ENCODE measurements around the gene PPIL4.
"Not testable (repeated sequence)": the region's sequence is repeated elsewhere in the genome, so short reads cannot be mapped to it uniquely, and the experiment has no call there.

PPIL4 gene

DNA sequence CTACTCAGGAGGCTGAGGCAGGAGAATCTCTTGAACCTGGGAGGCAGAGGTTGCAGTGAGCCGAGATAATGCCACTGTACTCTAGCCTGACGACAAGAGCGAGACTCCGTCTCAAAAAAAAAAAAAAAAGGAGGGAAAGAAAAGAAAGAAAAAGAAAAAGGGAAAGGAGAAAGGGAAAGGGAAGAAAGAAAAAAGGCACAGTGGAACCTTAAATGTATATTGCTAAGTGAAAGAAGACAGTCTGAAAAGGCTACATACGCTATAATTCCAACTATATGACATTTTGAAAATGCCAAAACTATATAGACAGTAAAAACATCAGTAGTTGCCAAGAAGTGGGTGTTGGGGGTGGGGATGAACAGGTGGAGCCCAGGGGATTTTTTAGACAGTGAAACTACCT lies 16.2 kb downstream of the PPIL4 start:
- DNase-seq (ENCODE audit: low spot score): no peak

DNA sequence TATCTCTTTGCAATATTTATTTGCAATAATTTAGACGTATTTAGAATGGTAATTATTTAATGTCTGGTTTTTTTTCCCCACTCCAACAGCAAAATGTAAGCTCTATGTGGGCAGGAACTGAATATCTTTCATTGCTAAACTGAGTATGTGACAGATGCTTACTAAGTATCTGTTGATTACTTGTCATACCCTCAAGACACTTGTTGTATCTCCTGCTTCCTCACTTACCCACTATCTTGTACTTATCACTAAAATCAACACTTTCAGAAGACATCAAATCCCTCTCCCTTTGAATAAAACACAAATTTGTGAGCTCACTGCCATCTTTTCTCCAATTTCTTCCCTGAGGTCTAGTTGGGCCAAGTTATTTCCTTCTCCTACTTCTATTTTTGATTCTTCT lies 30.3 kb downstream of the PPIL4 start:
- DNase-seq (ENCODE audit: low spot score): no peak

DNA sequence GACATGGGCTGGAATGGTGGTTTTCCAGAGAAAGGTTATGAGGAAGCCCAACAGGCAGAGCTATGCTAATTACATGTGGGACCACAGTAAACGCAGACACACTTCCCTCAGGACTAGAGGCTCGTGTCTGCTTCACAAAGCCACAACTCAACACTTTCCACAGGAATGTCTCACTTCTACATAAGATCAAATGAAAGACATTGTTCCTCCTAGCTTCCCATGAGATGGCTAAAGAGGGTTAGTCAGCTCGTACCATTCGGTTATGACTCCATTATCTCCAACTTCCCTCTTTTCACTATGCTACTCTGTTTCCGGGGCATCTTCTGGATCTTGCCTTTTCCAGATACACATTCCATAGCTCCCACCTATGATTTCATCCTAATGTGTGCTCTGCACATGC lies 31.9 kb downstream of the PPIL4 start:
- DNase-seq (ENCODE audit: low spot score): no peak

DNA sequence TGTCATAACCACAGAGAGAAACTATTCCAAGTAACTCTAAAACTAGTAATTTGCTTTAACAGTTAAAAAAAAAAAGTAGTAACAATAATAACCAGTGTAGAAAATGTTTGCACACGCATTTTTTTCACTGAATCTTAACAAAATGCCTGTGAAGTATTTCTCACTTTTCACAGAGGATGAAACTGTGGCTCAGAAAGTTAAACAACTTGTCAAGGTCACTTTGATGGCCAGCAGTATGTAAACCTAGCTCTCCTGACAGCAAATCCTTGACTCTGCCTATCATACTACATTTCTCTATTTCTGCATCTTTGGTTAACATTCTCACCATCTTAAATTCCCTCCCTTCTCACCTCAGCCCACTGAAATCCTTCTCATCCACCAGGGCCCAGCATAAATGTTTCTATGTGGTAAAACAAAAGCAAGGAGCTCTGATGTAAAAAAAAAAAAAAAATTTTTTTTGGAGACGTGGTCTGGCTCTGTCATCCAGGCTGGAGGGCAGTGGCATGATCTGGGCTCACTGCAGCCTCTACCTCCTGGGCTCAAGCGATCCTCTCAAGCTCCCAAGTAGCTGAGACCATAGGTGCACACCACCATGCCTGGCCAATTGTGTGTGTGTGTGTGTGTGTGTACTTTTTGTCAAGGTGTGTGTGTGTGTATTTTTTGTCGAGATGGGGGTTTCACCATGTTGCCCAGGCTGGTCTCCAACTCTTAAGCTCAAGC lies 34.9 kb downstream of the PPIL4 start:
- DNase-seq (ENCODE audit: low spot score): no peak

DNA sequence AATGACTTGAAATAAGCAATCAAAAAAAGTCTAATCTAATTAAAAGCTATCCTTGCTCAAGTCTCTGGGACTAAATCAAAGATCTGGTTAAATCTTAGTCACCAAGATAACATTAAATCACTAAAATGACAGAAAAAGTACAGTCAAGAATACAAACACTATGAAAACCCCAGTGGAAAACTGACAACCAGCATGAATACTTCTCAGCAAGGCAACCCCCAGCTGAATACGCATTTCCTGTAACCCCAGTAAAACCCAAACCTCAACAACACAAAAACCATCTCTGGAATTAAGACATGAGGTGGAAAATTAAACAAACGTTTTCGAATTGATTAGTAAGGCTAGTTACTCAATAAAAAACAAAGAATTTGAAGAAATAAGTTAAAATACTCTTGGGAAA lies 37.4 kb downstream of the PPIL4 start:
- DNase-seq (ENCODE audit: low spot score): peak; percentile 83

DNA sequence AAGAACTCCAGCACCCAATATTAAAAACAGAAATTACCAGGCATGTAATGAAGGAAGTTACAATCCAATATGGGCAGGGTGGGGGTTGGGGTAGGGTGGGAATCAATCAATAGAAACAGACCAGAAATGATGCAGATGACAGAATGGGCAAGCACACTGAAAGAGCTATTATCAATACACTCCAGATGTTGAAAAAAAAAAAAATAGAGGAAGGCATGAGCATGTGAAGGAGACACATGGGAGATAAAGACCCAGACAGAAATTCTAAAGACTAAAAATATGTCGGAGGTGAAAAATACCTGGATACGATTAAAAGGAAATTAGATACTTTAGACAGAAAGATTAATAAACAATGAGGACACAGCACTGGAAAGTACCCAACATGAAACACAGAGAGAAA lies 42.0 kb downstream of the PPIL4 start:
- no peak for DNase-seq (ENCODE audit: low spot score)

DNA sequence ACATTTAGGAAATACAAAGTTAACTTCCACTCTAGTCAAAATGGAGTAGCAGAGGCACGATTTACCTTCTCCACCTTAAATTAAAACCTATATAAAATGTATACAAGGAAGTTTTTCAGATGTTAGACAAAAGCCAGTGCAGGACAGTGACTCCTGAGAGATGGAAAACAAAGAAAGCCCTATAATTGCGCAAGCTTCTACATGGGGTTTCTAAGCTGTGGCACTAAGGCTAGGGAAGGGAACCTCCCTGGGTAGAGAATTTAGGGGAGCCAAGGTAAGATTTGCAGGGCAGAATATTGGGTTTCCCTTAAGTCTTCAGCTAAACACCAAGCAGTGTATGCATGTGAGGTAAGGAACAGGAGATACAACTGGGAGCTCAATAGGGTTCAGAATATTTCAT lies 42.6 kb downstream of the PPIL4 start:
- DNase-seq (ENCODE audit: low spot score): no peak

DNA sequence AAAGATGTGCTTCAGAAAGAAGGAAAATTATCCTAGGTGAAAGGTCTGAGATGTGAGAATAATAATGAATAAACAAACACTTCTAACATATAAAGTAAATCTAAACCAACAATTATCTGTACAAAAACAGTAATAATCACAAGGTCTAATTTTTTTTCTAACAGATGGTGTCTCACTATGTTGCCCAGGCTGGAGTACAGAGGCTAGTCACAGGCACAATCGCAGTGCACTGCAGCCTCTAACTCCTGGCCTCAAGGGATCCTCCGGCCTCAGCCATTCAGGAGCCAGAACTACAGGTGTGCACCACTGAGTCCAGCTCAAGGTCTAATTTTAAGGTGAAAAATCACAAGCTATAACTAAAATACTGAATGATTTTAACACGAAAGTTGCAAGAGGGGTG lies 44.1 kb downstream of the PPIL4 start:
- no peak for DNase-seq (ENCODE audit: low spot score)

DNA sequence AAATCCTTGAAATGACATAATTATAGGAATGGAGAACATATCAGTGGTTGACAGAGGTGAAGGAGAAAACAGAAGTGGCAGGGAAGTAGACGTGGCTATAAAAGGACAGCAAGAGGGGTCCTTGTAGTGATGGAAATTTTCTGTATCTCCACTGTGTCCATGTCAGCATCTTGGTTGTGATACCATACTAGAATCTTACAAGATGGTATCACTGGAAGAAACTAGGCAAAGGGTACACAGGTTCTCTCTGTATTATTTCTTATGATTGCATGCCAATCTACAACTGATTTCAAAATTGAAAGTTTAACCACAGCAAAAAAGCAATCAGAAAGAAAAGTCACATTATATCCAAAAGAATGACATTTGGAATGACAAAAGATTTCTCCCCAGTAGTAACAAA lies 44.6 kb downstream of the PPIL4 start:
- DNase-seq (ENCODE audit: low spot score): no peak

DNA sequence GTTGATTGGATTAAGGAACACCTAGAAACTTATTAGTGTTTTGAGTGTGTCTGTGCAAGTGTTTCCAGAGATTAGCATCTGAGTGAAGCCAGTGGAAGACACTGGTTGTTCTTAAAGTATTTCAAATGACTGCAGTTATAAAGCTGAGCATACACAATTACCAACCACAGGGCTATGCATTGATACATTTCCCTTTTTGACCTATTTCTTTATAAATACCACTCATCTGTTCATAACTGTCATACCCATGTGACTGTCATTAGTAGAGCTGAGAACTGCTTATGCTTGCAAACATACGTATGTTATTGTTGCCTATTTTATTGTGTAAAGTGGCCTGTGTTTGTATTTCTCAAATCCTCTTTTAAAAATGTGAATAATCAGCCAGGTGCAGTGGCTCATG lies 45.7 kb downstream of the PPIL4 start:
- no peak for DNase-seq (ENCODE audit: low spot score)

DNA sequence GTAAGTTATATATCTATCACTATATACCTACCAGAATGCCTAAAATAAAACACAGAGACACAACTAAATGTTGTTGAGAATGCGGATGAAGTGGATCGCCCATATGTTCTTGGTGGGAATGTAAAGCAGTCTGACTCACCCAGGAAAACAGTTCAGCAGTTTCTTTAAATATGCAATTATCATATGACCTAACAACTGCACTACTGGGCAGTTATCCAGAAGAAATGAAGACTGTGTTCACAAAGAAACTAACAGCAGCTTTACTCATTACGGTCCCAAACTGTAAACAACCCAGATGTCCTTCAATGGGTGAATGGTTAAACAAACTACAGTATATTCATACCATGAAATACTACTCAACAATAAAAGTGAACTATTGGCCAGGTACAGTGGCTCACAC lies 46.8 kb downstream of the PPIL4 start:
- no peak for DNase-seq (ENCODE audit: low spot score)

DNA sequence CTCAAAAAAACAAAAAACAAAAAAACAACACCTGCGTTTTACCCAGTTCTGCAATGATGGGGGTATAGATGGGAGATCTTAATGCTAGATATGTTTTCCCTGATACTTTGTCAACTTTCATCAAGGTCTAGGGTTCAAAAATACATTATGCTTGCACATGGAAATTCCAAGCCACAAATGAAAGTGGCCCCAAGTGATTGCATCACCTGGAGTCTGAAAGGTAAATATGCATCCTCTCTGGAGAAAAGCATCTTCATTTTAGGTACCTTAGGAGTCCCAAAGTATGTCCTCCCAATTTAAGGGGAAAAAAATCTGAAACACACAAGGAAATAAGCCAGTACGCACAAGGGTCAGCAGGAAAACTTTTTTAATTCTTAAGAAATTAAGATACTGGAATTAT lies 48.5 kb downstream of the PPIL4 start:
- DNase-seq (ENCODE audit: low spot score): no peak

DNA sequence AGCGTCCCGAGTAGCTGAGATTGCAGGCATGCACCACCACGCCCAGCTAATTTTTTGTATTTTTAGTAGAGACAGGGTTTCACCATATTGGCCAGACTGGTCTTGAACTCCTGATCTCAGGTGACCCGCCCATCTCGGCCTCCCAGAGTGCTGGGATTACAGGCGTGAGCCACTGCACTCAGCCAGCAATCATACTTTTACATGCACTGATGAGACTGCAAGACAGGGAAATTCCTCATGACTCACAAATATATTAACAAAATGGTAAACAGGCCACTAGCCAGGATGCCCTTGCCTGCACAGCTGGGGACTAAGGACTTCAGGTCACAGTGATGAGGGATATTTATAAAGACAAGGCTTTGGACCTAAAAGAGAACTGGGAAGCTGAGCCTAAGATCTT lies 49.2 kb downstream of the PPIL4 start:
- DNase-seq (ENCODE audit: low spot score): peak; percentile 47

DNA sequence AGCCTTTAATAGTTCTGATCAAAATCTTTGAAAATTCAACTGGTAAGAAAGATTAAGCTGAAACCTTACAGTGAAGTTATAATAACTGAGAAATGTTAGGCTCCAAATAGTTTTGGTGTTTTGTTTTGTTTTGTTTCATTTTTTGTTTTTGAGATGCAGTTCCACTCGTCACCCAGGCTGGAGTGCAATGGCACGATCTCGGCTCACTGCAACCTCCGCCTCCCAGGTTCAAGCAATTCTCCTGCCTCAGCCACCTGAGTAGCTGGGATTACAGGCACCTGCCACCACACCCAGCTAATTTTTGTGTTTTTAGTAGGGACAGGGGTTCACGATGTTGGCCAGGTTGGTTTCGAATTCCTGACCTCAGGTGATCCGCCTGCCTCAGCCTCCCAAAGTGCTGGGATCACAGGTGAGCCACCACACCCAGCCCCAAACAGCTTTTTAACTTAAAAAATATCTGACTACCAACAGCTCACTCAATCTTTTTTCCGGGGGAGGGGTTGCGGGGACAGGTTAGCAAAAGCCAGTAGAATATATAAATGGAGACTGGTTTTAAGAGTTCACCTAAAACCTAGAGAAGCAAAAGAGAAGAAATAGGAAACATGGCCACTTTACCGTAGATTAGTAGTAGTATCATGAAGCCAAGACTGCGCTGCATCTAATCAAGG lies 50.4 kb downstream of the PPIL4 start:
- not testable (repeated sequence) for DNase-seq (ENCODE audit: low spot score)

DNA sequence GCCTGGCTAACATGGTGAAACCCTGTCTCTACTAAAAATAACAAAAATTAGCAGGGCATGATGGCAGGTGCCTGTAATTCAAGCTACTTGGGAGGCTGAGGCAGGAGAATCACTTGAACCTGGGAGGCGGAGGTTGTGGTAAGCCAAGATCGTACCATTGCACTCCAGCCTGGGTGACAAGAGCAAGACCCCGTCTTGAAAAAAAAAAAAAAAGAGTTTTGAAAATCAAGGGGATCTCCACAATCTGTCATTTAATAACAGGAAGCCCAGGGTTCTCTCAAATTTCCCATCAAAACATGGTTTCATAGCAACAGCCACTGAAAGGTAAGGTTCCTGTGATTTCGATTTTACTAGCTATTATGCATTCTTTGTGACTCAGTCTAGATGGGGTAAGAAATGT lies 51.0 kb downstream of the PPIL4 start:
- DNase-seq (ENCODE audit: low spot score): peak; percentile 92

DNA sequence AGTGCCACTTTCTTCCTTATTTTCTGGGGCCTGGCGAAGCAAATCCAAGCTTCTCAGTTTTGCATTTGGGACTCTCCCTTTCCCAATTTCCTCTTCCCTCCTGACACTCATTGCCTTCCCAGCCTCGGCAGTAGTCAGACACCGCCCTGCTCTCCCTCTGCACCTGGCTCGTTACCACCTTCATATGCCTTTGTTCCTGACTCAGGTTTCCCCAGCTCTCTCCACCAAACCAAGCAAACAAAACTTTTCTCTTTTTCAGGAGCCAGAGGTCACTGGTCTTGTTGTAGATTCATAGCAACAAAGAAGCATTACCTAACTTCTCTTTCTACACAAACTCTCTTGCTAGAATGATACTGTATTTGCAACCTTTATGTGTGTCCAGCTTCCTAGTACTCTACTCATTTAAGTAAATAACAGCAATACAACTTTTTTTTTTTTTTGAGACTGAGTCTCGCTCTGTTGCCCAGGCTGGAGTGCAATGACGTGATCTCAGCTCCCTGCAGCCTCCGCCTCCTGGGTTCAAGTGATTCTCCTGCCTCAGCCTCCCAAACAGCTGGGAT lies 52.0 kb downstream of the PPIL4 start:
- DNase-seq (ENCODE audit: low spot score): no peak

DNA sequence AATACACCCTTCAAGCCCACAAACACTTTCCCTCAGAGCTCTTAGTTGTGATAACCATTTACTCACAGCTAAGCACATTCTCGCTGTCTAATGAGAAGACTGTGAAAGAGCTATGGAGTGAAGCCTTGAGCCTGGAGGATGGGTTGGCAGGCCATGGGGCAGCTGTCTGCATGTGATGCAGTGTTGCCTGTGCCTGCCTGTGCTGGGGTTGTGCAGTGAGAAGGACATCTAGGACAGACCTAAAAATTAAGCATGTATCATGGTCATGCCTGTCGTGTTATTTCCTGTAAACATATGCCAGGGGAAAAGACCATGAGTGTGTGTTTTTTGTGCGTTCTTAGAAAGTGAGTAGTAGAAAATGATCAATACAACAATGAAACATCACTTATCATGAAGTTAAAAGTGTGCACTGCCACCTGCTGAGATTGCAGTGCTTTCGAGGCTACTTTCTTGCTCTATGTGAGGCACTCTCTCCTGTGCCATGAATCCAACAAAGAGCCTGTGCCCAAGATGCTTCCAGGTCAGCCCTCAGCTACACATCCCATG lies 53.0 kb downstream of the PPIL4 start:
- DNase-seq (ENCODE audit: low spot score): no peak

DNA sequence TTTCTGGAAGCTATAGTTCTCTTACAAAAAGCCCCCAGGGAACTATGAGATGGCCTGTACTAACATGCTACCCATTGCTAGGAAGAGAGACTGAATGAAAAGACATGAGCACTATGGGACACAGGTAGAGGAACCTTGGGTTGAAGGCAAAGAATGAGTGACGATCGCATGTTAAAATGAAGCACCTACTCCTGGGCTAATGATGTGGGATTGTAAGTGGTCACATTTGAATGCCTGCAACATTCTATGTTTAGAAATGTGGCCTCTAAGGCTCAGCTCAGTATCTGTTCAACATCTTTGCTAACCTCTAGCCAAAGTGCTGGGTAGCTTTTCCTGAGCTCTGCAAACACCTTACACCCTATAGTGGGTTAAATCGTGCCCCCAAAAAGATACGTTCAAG lies 55.9 kb downstream of the PPIL4 start:
- no peak for DNase-seq (ENCODE audit: low spot score)

DNA sequence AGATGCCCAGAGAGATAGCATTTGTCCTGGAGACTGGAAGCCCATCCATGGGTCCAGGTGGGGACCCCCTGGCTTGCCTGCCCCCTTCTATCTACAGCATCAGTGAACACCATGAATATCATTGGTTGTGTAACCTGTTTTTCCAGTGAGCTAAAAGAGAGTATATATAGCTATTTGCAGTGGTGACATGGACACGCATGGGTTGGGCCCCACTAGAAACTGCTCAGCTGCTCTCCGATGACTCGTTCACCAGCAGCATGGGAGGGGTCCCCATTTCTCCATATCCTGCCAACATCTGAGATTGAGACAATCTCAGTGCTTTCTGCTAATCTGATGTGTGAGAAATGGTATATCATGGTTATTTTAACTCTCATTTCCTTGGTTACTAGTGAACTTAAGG lies 57.0 kb downstream of the PPIL4 start:
- no peak for DNase-seq (ENCODE audit: low spot score)

DNA sequence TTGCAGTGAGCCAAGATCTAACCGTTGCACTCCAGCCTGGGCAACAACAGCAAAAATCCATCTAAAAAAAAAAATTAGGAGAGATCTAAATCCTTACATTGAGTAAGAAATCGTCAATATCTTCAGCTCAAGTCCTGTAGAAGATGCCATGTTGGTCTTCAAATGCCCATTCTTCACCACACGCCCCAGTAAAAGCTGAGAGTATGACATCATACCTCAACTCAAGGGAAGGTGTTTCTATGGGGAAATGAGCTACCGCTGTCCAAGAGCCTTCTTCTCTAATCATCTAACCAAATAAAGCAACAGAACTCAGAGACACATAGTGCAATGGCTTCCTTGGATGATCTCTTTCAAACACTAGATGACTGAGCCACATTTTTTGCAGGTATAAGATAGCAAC lies 58.5 kb downstream of the PPIL4 start:
- DNase-seq (ENCODE audit: low spot score): no peak

DNA sequence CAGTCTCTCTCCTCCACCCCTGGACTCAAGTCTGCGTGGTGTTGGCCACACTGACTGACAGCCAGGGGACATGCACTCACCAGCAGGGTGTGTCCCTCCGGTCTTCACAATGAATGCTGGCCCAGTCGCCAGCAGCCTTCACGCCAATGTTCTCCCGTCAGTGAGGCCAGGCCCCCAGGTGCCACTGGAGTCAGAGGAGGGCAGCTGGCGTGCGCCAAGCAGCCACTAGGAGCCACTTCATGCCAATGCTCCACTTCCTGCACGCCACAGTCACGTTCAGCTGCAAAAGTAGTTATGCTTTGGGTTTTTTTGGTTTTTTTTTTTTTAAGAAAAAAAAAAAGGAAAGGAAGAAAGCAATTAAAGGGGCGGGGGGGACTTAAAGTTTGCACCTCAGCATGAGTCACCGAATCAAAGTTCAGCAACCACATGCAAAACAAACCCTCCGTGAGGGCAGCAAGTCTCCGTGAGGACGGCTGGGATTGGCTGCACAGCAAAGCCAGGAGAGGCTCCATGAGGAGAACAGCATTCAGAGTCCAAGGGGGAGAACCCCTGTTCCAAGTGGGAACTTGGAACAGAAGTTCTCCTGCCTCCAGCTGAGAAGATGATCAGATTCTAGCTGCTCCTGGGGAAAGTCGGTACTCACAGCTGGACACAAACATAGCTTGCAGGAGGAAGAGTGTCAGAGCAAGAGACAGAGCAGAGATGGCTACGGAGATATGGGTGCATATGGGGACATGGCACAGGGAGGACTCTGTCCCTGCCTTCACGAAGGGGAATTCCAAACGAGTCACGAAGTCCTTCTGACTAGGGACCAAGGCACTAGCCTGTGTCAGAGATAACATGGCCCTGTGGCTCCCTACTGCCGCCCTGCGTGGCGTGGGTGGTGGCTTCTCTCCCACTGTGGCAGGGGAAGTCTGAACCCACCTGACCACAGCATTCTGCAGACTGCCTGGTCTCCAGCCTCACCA lies 60.8 kb downstream of the PPIL4 start, which contains the start of gene ZC3H12D:
Gene ZC3H12D, minus strand, starts transcription at position 282 of the 968 bp plus-strand sequence. CDS start 10,471 bp downstream, outside the sequence.
- DNase-seq (ENCODE audit: low spot score): peak; percentile 88
